SHP77 (cell line): ENCODE measurements around the gene TBX19.

Experiments used
- DNase-seq, 2 experiments: peaks; one replicate each; lab custom pipeline; 2025; lab: John Stamatoyannopoulos, UW

TBX19 gene

GRCh38 chr1:168320800-168321450 is 40.2 kb downstream of the TBX19 start:
- no peak for DNase-seq

DNA sequence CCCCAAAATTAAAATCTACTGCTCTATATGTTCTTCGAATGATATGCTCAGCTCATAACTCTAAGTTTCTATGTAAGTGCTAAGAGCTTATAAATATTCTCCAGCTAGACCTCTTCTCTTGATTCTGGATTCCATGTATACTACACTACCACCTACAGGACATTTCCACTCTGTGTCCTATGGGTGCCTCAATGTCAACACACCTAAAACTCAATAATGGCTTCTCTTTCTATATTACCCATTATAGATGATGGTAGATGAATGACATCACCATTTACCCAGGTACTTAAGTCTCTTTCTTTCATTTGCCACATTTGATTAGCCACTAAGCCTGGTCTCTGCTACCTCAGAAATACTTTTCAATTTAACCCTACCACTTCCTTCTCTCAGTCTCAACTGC is 41.3 kb downstream of the TBX19 start:
- DNase-seq: peak in 1 of 2 experiments; percentile 23

- DNase-seq: no peak
Measured at GRCh38 chr1:168324745-168325425, 44.2 kb downstream of the TBX19 start.

GRCh38 chr1:168328731-168329364 is 48.2 kb downstream of the TBX19 start:
- no peak for DNase-seq

DNA sequence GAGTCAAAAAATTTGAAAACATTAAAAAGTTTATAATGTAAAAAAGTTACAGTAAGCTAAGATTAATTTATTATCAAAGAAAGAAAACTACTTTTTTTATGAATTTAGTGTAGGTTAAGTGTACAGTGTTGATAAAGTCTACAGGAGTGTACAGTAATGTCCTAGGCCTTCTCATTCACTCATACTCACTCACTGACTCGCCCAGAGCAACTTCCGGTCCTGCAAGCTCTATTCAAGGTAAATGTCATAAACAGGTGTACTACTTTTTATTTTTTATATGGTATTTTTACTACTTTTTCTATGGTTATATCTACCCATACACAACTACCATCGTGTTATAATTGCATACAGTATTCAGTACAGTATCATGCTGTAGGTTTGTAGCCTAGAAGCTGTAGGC is 49.6 kb downstream of the TBX19 start:
- no peak for DNase-seq

DNA sequence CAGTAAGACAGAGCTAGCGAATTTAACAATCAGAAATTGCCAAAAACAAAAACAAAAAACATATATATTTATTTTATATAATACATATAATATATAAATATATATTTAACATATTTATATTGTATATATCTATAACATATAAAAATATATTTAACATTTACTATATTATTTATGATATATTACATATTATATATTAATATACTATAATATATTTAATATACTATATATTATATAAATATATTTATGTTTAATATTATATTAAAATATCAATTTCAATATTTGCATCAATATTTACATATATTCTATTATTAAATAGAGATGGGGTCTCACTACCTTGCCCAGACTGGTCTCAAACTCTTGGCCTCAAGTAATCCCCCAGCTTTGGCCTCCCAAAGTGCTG is 50.9 kb downstream of the TBX19 start:
- DNase-seq: no peak

- DNase-seq: no peak
Measured at GRCh38 chr1:168333562-168334276, 53.0 kb downstream of the TBX19 start.

DNA sequence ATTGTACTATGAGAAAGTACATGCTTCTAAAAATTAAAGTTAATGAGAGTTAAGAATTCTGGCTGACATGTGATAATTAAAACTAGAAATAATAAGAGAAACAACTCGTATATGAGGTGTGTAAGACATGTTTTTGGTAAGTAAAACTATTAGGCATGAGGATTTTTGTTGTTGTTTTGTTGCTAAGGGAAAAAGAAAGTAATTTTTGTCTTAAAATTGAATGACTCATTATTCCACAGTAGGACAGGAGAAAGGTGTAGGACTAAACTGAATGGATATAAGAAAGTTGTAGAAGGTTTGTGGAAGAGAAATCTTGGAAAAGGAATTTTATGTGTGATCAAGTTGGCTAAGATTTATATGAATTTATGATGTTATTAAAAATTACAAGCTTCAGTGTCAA is 54.8 kb downstream of the TBX19 start:
- no peak for DNase-seq

DNA sequence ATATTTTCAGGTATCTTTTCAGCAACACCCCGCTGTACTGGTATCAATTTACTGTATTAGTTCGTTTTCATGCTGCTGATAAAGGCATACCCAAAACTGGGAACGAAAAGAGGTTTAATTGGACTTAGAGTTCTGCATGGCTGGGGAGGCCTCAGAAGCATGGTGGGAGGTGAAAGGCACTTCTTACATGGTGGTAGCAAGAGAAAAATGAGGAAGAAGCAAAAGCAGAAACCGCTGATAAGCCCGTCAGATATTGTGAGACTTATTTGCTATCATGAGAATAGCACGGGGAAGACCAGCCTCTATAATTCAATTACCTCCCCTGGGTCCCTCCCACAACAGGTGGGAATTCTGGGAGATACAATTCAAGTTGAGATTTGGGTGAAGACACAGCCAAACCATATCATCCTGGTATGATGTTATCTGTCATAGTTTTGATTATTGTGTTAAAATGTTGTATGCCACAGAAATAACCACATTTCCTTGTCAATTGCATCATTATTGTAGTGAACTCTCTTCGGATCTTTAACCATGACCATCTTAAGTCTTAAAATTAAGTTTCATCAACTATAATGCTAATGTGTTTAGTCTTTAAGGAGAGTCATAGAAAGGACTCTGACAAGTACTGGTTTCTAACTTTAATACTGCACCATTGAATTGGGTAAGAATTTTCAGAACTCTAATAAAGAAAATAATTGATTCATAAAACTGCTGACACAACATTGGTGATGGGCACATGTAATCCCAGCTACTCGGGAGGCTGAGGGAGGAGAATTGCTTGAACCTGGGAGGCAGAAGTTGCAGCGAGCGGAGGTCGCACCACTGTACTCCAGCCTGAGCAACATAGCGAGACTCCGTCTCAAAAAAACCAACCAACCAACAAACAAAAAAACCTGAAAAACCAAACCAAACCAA is 58.2 kb downstream of the TBX19 start:
- no peak for DNase-seq

DNA sequence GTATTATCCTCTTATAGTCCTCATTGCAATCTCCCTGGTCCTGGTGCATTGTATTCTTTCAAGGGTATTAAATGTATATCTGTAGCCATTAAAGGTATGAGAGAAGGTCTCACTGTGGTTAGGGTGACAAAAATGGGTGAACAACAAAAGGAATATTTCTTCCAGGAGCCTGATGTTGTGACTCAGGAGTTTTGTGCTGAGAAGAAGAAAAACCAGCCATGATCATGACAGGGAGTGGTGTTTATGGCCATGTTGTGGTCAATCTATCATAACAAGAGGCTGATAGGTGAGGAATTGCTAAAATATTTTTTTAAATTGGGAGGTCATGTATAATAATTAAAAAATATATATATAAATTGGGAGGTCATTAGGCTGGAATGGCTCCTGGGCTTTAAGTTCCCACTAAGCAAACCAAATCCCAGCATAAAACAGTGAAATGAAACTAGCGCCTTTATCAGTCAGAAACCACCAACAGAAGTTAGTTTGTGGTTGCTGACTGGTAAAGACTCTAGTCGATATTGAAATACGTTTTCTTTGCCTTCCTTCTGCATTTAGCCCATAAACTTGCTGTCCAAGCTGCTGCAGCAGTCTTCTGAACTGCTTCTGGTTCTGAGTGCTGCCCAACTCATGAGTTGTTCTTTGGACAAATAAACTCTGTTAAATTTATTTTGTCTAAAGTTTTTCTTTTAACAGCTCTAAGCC is 60.3 kb downstream of the TBX19 start:
- DNase-seq: no peak

DNA sequence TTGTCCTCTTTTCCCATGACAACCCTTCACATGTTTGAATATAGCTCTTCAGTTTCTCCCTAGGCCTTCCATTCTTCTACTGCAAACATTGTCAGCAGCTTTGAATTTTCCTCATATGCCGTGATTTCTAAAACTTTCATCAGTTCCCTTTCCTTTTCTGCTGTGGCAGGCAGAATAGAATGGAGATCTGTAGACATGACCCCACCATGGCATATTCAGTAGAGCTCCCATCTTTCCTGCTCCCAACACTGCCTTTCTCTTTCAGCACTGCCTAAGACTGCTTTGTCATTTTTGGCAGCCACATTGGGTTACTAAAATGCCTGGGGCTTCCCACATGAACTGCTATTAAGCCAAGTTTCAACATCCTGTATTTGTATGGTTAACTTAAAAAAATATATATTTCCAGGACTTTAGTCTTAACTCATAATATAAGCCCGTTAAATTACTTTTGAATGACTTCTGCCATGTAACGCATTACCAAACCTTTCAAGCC is 60.9 kb downstream of the TBX19 start:
- DNase-seq: no peak

DNA sequence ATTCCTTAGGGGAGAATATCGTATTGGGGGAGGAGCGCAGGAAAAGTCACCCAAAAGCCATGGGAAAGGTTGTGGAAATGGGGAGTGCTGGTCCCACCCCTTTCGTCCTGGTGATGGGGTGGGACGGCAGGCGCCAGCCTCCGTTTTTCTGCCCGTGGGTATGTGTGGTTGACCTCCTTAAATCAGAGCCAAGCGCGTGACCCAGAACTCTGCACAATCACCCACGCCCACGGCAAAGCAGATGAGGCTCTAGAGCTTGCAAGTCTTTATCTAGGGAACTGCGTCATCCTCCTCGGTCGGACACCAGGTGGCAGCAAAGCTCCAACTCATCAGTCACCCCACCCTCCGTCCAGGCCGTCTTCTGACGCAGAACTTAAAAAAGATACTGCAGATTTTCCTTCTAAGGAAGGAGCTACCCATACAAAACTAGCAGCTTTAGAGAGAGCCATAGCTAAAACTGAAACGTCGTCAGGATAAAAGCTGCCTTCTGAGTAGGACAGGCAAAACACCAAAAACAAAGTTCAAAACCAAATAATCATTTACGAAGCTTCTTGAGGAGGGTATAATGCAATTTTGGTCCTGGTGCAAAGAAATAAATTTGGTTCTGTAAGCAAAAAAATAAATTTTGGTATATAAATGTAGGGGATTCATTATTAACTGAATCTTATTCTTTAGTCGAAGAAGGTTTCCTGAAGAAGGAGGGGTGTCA is 62.0 kb downstream of the TBX19 start:
- DNase-seq: peak; percentile 66 to 73

DNA sequence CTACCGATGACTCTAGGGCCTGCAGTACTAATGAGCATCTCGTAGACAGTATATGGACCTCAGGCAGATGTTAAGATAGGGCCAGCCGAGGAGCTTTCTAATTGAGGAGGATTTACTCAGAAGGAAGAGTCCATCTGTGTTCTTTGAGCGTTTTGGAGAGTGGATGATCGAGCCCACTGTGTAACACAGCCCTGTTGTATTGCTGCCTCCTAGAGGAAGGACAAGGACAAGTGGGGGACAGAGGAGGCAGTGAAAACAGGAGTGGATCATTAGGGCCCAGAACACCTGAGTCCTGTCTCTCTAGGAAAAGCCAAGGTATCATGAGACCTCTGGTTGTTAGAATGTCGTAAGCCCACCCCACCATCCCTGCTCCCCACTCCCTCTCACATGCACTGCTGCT is 62.9 kb downstream of the TBX19 start:
- DNase-seq: peak in 1 of 2 experiments; percentile 45

DNA sequence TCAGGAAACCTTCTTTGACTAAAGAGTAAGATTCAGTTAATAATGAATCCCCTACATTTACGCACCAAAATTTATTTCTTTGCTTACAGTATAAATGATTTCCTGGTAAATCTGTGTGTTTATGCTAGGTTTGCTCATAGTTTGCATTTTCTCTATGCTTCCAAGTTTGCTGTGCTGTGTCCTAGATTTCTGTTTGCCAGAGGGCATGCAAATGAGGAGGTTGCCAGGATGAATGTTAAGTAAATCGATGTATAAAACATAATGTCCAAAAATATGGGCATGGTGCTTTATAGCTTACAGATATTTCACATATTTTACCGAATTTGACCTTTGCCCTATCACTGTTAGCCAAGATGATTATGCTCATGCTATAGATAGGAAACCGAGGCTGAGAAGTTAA is 63.8 kb downstream of the TBX19 start:
- DNase-seq: no peak

GRCh38 chr1:168345939-168346338 is 65.3 kb downstream of the TBX19 start:
- DNase-seq: no peak

DNA sequence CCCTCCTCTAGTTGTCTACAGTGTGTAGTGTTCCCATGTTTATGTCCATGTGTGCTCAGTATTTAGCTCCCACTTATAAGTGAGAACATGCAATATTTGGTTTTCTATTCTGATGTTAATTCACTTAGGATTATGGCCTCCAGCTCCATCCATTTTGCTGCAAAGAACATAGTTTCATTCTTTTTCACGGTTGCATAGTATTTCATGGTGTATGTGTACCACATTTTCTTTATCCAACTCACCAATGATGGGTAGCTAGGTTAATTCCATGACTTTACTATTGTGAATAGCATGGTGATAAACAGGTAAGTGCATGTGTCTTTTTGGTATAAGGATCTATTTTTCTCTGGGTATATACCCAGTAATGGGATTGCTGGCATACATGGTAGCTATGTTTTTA is 67.0 kb downstream of the TBX19 start:
- DNase-seq: no peak

DNA sequence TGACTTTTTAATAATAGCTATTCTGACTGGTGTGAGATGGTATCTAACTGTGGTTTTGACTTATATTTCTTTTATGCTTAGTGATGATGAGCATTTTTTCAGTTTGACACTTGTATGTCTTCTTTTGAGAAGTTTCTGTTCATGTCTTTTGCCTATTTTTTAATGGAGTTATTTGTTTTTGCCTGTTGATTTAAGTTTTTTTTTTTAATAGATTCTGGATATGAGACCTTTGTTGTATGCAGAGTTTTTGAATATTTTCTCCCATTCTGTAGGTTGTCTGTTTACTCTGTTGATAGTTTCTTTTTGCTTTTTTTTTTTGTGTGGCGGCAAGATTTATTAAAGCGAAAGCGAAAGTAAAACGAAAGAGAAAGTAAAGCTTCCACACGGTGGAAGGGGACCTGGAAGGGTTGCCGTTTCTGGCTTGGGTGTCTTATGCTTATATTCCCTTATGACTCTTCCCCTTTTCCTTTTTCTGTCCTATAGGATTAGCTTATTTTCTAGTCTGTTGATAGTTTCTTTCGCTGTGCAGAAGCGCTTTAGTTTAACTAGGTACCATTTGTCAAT is 67.6 kb downstream of the TBX19 start:
- DNase-seq: no peak

- peak; percentile 11 to 22 for DNase-seq
Measured at GRCh38 chr1:168354335-168355269, 73.9 kb downstream of the TBX19 start.
